Vagina (tissue), 2 donors: Measurements from ENCODE around the gene GRHL3. TPM values are rescaled to one million over a fixed set of nuclear protein-coding genes. Genes with fewer than 3 reads are reported as not detected.
"Not testable (repeated sequence)": the region's sequence is repeated elsewhere in the genome, so short reads cannot be mapped to it uniquely, and the experiment has no call there.

ENCODE experiments used
- DNase-seq, 2 donors: peaks; one replicate each; pipeline ENCODE4 v3.0.0-alpha.2; 2017; ENCODE audit errors: extremely low spot score in 2 of 2
- H3K27ac ChIP-seq: fragments of 200-600 bp; sonication (generic); one replicate; pipeline ENCODE4 v1.5.1; 2019
- H3K27me3 ChIP-seq: fragments of 200-600 bp; sonication (generic); one replicate; pipeline ENCODE4 v1.5.1; 2019
- H3K36me3 ChIP-seq, 2 donors: fragments of 200-600 bp; sonication (generic); one replicate each; pipeline ENCODE4 v1.5.1; 2017 to 2019
- H3K4me1 ChIP-seq: fragments of 200-600 bp; sonication (generic); one replicate; pipeline ENCODE4 v1.5.1; 2019
- H3K4me3 ChIP-seq, 2 donors: fragments of 200-600 bp; sonication (generic); 1 replicate in 1 of 2; 2 replicates in 1 of 2; pipeline ENCODE4 v1.5.1; 2016 to 2019
- H3K9me3 ChIP-seq: fragments of 200-600 bp; sonication (generic); one replicate; pipeline ENCODE4 v1.5.1; 2019
- POLR2A ChIP-seq, 2 donors: fragments of 450-650 bp; IDR thresholded peaks; one replicate each; pipeline ENCODE4 v1.6.1; 2017; ENCODE audit warnings: antibody characterized with exemption in 2 of 2, mild to moderate bottlenecking in 2 of 2, moderate library complexity in 2 of 2
- POLR2AphosphoS5 ChIP-seq, 2 donors: sonication (generic); formaldehyde crosslinking; IDR thresholded peaks; one replicate each; pipeline ENCODE4 v1.9.0; 2017; ENCODE audit warnings: antibody characterized with exemption in 2 of 2, mild to moderate bottlenecking in 2 of 2, low read depth in 1 of 2; ENCODE audit not compliant: insufficient read depth in 1 of 2
- intact Hi-C: fragments of 100-400 bp; cut with DNase I; formaldehyde crosslinking; loops from one replicate; pipeline ENCODE4 v1.15.1; 2023
- total RNA-seq: library from RNA; depleted of rRNA; stranded (reverse); fragments of >200 nt; gene quantifications from one replicate; pipeline ENCODE4 v1.2.3, GENCODE V29; 2016
- TF ChIP-seq, protein P1 (sequence below), 3 experiments: fragments of 450-650 bp in 2 of 3; fragments of 200-600 bp in 1 of 3; sonication (generic) in 1 of 3; IDR thresholded peaks; one replicate each; pipeline ENCODE4 v1.5.1; 2017 to 2019; ENCODE audit warnings: antibody characterized with exemption in 3 of 3, mild to moderate bottlenecking in 2 of 3, moderate library complexity in 2 of 3

The GRHL3 gene
- total RNA-seq = 58.7 TPM

DNA sequence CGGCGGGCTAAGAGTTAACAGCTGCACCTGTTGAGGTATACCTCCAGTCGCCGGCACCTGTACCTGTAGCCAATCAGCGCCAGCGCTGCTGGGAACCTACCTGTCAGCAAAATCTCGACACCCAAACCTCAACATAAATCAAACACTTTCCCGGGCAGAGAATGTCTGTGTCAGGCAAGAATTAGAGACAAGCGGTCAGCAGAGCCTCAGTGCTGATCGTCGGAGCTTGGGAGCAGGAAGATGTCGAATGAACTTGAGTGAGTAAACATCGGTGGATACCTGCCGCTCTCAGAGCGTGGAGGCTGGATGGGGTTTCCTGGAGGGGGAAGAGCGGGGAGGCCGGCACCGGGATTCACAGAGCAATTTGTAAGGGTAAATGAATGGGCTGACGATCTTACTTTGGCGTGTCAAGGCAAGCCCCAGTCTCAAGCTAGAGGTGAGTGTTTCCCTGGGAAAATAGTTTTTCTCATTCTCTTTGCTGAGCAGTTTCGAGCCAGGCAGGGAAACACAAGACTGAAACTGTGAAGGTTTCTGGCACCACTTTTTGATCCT, at the start of gene GRHL3:
TSS of gene GRHL3 (plus strand) at position 46 of the 552 bp plus-strand sequence. CDS start at position 241, 195 bp downstream.
- H3K9me3 ChIP-seq = no peaks in the 10 kb centered on the region
- no peaks in the 10 kb centered on the region for H3K36me3 ChIP-seq
- no peaks in the 10 kb centered on the region for H3K27me3 ChIP-seq
- TF ChIP-seq POLR2AphosphoS5 (IDR thresholded peaks at IDR 0.05; ENCODE audit: insufficient read depth in 1 of 2, low read depth in 1 of 2) = peak in 1 of 2 donors; percentile 36
- no peak for TF ChIP-seq POLR2A (IDR thresholded peaks at IDR 0.05)
- intact Hi-C loops = no loop called here
- peak within 1 kb of the TSS; percentile 64 for H3K27ac ChIP-seq
- H3K4me1 ChIP-seq = peaks cover 44% of the 10 kb centered on the region
- no peak for DNase-seq
- H3K4me3 ChIP-seq = peak within 1 kb of the TSS; percentile 13 to 56

GRCh38 chr1:24274203-24275103, 44.7 kb upstream of the GRHL3 start:
- intact Hi-C loops, DNase-seq: not testable (repeated sequence)

GRCh38 chr1:24275104-24275410, 44.1 kb upstream of the GRHL3 start:
- Histone ChIP-seq H3K27ac (no peak overlapping the region), H3K9me3 (no peaks in the 10 kb centered on the region), H3K36me3 (no peaks in the 10 kb centered on the region), H3K4me3 (no peak overlapping the region), H3K27me3 (no peaks in the 10 kb centered on the region), H3K4me1 (no peaks in the 10 kb centered on the region)
- DNase-seq = no peak
- intact Hi-C loops = no loop called here
- TF ChIP-seq, protein P1, sequence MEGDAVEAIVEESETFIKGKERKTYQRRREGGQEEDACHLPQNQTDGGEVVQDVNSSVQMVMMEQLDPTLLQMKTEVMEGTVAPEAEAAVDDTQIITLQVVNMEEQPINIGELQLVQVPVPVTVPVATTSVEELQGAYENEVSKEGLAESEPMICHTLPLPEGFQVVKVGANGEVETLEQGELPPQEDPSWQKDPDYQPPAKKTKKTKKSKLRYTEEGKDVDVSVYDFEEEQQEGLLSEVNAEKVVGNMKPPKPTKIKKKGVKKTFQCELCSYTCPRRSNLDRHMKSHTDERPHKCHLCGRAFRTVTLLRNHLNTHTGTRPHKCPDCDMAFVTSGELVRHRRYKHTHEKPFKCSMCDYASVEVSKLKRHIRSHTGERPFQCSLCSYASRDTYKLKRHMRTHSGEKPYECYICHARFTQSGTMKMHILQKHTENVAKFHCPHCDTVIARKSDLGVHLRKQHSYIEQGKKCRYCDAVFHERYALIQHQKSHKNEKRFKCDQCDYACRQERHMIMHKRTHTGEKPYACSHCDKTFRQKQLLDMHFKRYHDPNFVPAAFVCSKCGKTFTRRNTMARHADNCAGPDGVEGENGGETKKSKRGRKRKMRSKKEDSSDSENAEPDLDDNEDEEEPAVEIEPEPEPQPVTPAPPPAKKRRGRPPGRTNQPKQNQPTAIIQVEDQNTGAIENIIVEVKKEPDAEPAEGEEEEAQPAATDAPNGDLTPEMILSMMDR (IDR thresholded peaks at IDR 0.05) = no peak
- TF ChIP-seq POLR2A (IDR thresholded peaks at IDR 0.05) (no peak), POLR2AphosphoS5 (IDR thresholded peaks at IDR 0.05; ENCODE audit: insufficient read depth in 1 of 2, low read depth in 1 of 2) (no peak)

More at GRCh38 chr1:24274203-24275103, 44.7 kb upstream of the GRHL3 start:
- H3K27ac ChIP-seq, H3K9me3 ChIP-seq, H3K4me1 ChIP-seq, H3K4me3 ChIP-seq, H3K36me3 ChIP-seq, H3K27me3 ChIP-seq: not testable (repeated sequence)

GRCh38 chr1:24275510-24275909, 43.6 kb upstream of the GRHL3 start:
- no peak overlapping the region for H3K4me3 ChIP-seq
- DNase-seq = no peak
- H3K36me3 ChIP-seq = no peaks in the 10 kb centered on the region
- H3K9me3 ChIP-seq = no peaks in the 10 kb centered on the region
- no peaks in the 10 kb centered on the region for H3K4me1 ChIP-seq
- no peak overlapping the region for H3K27ac ChIP-seq
- TF ChIP-seq POLR2A (IDR thresholded peaks at IDR 0.05) (no peak), POLR2AphosphoS5 (IDR thresholded peaks at IDR 0.05; ENCODE audit: insufficient read depth in 1 of 2, low read depth in 1 of 2) (no peak)
- TF ChIP-seq, protein P1 (IDR thresholded peaks at IDR 0.05) = no peak
- intact Hi-C loops = no loop called here
- no peaks in the 10 kb centered on the region for H3K27me3 ChIP-seq

- Histone ChIP-seq H3K27ac (no peak overlapping the region), H3K36me3 (no peaks in the 10 kb centered on the region), H3K4me3 (no peak overlapping the region), H3K27me3 (no peaks in the 10 kb centered on the region), H3K9me3 (no peaks in the 10 kb centered on the region), H3K4me1 (no peaks in the 10 kb centered on the region)
- no peak for DNase-seq
- intact Hi-C loops = no loop called here
- TF ChIP-seq POLR2AphosphoS5 (IDR thresholded peaks at IDR 0.05; ENCODE audit: insufficient read depth in 1 of 2, low read depth in 1 of 2) (no peak), POLR2A (IDR thresholded peaks at IDR 0.05) (no peak)
- TF ChIP-seq, protein P1 (IDR thresholded peaks at IDR 0.05) = no peak
Observed at GRCh38 chr1:24276791-24277190, 42.4 kb upstream of the GRHL3 start.
